IPS DF 19.7 (cell line): ENCODE results near the gene PMM1.
A peak's percentile ranks its signal among the peaks of the same experiment; 100 is the strongest.
"Not testable (repeated sequence)": the region's sequence is repeated elsewhere in the genome, so short reads cannot be mapped to it uniquely, and the experiment has no call there.

ENCODE experiments used
- DNase-seq: peaks from one replicate; pipeline ENCODE4 v3.0.0-alpha.2; 2013; ENCODE audit warnings: low read depth, low spot score

PMM1 gene

DNA sequence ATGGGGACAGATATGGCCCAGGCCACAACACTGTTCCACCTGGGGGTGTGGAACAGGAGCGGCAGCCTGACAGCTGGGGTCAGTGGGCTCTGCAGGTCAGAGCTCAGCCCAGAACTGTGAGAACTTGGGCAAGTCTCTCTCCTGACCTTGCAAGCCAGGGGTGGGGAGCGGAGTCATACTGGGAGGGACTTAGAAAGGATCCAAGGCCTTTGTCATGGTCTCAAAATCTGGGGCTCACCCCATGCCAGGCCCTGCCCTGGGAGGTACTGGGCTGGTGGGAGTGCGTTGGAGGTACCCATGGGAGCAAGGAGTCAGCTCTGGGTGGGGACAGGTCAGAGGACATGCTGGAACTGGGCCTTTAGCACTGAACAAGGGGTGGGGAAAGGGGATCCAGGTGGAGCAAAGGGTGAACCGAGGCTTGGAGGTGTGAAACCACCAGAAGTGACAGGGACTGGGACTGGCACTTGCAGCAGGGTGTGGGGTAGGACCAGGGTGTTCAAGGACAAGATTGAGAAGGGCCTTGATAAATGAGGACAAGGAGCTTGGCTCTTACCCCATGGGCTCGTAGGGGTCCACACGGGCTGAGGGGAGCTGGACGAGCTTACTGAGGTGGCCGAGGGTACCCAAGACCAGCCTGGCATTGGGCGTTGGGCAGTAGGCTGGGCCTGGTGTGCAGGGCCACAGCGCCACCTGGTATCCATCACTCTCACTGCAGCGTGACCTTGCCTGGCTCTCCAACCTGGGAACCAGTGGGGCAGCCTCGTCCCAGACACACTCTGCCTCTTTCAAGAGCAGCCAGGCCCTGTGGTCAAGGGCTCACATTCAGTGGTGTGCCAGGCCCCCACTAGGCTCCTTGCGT, 7.4 kb upstream of the PMM1 start:
- no peak for DNase-seq

GRCh38 chr22:41595703-41596102, 6.1 kb upstream of the PMM1 start:
- no peak for DNase-seq

GRCh38 chr22:41593336-41593960, 3.8 kb upstream of the PMM1 start:
- DNase-seq, result not testable (repeated sequence)

DNA sequence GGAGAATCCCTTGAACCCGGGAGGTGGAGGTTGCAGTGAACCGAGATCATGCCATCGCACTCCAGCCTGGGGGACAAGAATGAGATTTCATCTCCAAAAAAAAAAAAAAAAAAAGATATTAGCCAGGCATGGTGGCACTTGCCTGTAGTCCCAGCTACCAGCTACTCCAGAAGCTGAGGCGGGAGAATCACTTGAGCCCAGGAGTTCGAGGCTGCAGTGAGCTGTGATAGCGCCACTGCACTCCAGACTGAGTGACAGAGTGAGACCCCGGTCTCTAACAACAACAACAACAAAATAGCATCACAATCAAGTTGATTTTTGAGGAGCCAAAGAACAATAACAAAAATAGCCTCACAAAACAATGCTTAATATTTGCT, 2.3 kb downstream of the PMM1 start:
- DNase-seq, result no peak

- no peak for DNase-seq
These were observed 3.7 kb downstream of the PMM1 start for GRCh38 chr22:41585898-41586297.

GRCh38 chr22:41584881-41585280, 4.8 kb downstream of the PMM1 start:
- DNase-seq, result no peak

GRCh38 chr22:41582694-41583093, 6.9 kb downstream of the PMM1 start:
- DNase-seq, result no peak

DNA sequence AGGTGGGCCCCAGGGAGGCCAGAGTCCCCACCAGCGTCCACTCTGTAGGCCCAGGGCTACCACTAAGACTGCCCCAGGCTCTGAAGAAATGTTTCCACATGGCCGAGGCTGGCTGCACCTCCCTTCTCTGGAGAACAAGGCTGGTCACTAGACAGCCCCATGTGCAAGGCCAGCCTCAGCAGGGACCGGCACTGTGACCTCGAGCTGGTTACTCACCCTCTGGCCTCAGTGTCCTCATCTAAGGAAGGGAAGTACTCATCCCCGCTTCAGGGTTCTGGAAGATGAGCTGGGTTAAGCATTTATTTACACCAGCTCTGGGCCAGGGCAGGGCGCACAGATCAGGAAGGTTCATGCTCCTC, 9.7 kb downstream of the PMM1 start:
- no peak for DNase-seq

- DNase-seq, result no peak
These were observed 10.2 kb downstream of the PMM1 start for GRCh38 chr22:41579297-41579996.

DNA sequence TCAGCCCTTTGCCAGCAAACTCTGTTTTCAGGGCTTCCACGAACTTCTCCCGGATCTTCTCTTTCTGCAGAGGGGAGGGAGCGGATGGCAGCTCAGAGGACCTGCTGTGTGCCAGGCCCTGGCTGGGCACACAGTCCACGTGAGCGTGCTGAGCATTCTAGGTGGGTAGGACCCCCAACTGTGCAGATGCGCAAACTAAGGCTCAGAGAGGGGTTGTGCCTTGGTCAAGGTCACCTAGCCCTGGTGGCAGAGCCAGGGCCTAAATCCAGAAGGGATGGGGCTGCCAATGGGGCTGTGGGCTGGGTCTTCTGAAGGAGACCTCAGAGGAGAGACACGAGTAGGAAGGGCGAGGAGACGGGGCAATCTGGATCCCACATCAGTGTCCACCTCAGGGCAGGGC, 10.8 kb downstream of the PMM1 start:
- DNase-seq, result no peak

DNA sequence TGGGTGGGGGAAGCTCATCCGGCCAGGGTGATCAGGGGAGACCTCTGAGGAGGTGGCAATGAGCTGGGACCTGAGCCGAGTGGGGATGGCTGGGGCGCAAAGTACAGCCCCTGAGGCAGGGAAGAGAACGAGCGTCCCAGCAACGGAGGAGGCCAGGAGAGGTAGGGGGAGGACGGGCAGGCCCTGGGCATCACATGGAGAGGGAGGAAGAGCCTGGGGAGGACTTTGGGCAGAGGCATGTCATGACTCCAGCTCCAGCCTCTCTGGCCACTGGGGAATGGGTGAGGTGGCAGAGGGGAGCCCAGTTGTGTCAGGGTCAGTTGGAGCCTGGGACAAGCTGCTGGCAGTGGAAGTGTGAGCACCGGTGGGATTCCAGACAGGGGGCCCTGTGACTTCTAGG, 11.5 kb downstream of the PMM1 start:
- no peak for DNase-seq

GRCh38 chr22:41576877-41577276, 12.8 kb downstream of the PMM1 start:
- peak; percentile 70 for DNase-seq

DNA sequence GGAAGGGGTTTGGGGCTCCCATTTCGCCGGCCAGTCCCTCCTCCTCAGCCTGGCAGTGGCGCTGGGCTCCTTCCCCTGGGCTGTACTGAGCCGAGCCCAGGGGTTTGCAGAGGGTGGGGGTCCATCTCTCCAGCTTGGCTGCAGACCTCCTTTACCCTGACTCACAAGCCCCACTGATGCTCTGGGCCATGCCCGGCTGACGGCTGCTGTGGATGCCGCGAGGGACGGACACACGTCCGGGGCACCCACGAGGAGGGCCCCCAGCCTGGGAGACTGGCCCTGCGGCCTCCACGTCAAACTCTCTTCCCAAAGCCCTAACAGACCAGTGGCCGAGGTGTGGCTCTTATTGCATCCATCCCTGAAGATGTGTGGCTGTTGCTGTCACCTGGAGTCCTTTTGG, 14.1 kb downstream of the PMM1 start:
- no peak for DNase-seq

GRCh38 chr22:41574847-41575381, 14.7 kb downstream of the PMM1 start:
- no peak for DNase-seq

DNA sequence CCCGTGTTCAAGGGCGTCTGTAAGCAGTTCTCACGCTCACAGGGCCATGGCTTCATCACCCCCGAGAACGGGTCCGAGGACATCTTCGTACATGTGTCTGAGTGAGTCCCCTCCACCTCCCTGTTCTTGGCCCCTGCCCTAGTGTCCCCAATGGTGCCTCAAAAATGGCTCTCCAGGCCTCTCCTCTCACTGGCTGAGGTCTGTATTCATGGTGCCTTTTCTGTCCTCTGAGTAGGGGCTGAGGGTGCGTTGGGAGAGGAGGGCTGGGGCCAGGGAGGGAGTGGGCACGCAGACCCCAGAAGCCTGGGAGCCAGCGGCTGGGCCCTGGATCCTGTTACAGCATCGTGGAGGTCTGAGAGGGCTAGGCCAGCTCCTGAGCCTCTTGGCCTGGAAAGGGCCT, 16.0 kb downstream of the PMM1 start:
- DNase-seq, result no peak

DNA sequence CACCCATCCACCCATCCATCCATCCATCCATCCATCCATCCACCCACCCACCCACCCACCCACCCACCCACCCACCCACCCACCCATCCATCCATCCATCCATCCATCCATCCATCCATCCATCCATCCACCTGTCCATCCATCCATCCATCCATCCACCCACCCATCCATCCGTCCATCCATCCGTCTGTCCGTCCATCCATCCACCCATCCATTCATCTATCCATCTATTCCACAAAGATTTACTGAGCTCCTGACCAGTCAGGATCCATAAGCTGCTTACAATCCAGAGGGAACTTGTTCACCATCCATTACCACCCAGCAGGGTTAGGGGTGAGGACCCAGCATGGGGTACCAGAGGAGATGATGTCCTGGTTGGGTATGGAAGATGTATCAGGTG, 17.3 kb downstream of the PMM1 start:
- DNase-seq, result not testable (repeated sequence)

GRCh38 chr22:41571786-41572185, 17.9 kb downstream of the PMM1 start:
- DNase-seq, result no peak

- no peak for DNase-seq
These were observed 19.4 kb downstream of the PMM1 start for GRCh38 chr22:41570221-41570620.

DNA sequence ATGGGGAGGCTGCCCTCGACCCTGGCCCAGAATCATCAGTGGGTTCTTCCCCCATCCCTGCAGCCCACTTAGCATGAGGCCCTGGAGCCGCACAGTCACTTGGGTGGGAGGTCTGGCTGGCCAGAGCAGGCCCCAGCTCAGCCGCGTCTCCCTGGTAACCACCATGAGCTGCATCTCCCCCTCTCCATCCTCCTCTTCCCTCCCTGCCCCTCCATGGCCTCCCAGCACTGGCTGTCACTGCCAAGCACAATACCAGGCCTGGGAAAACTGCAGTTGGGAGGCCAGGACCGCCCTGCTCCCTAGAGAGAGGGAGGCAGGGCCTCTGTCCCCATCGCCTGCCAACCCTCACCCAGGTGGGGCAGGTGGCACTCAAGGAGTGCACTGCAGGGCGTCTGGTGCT, 20.8 kb downstream of the PMM1 start:
- DNase-seq, result no peak

GRCh38 chr22:41567512-41567768, 22.2 kb downstream of the PMM1 start:
- DNase-seq, result no peak

- no peak for DNase-seq
These were observed 24.1 kb downstream of the PMM1 start for GRCh38 chr22:41565403-41566054.

DNA sequence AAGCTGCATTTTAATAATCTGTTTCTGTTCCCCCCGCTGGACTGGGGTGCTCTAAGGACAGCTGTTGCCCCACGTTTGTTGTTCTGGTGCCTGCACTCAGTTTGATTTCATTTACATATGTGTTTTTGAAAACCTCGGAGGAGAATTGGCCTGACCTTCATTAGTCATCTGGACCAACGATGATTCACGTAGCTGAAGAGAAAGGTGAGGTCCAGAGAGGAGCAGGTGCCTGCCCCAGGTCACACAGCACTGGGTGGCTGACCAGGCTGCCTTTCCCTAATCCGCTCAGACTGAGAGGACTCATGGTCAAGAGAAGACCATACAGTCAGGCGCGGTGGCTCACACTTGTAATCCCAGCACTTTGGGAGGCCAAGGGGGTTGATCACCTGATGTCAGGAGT, 25.1 kb downstream of the PMM1 start:
- no peak for DNase-seq
